SK-N-SH (cell line): ENCODE measurements around the gene TUBA4A.

Experiments
- EP300 ChIP-seq, 2 experiments: IDR thresholded peaks; 2 replicates each; pipeline versions ENCODE4 v1.4.0 to v1.6.1; 2012; ENCODE audit warnings: borderline replicate concordance in 1 of 2, low read depth in 1 of 2, low read length in 1 of 2
- NRF1 ChIP-seq: IDR thresholded peaks from 2 replicates; pipeline ENCODE4 v1.6.1; 2012; ENCODE audit warnings: low read depth, mild to moderate bottlenecking, low read length
- POLR2AphosphoS5 ChIP-seq: IDR thresholded peaks from 2 replicates; pipeline ENCODE4 v1.6.1; 2012; ENCODE audit warnings: low read depth, low read length
- SIN3A ChIP-seq: IDR thresholded peaks from 2 replicates; pipeline ENCODE4 v1.6.1; 2012; ENCODE audit warnings: low read depth, mild to moderate bottlenecking, low read length, moderate library complexity, borderline replicate concordance
- SMC3 ChIP-seq: IDR thresholded peaks from 2 replicates; pipeline ENCODE4 v1.6.1; 2012; ENCODE audit warnings: low read depth, low read length, improper control_type of control experiment
- TF ChIP-seq, protein P1 (sequence below): fragments of 200-600 bp; sonication (generic); IDR thresholded peaks from 2 replicates; pipeline ENCODE4 v1.6.1; 2017; ENCODE audit warnings: antibody characterized with exemption, mild to moderate bottlenecking, moderate library complexity

DNA sequence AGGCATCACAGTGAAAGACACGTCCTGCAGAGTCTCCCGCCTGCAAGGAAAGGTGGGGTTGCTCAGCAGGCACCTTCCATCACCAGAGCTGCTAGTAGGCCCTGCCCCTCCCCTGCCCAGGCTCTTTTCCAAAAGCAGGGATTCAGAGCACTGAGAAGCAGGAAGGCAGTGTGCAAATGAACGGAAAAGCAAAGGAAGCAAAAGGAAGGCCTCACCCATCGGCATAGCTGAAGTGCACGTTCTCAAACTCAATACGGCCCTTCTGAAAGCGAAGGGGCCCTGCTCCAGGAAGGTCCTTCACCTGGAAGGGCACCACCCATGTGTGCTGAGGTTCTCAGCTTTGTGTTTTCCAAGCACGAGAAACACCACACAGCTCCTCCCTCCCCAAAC, 40.7 kb downstream of the TUBA4A start:
- no peak for TF ChIP-seq POLR2AphosphoS5
- TF ChIP-seq, protein P1, sequence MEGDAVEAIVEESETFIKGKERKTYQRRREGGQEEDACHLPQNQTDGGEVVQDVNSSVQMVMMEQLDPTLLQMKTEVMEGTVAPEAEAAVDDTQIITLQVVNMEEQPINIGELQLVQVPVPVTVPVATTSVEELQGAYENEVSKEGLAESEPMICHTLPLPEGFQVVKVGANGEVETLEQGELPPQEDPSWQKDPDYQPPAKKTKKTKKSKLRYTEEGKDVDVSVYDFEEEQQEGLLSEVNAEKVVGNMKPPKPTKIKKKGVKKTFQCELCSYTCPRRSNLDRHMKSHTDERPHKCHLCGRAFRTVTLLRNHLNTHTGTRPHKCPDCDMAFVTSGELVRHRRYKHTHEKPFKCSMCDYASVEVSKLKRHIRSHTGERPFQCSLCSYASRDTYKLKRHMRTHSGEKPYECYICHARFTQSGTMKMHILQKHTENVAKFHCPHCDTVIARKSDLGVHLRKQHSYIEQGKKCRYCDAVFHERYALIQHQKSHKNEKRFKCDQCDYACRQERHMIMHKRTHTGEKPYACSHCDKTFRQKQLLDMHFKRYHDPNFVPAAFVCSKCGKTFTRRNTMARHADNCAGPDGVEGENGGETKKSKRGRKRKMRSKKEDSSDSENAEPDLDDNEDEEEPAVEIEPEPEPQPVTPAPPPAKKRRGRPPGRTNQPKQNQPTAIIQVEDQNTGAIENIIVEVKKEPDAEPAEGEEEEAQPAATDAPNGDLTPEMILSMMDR, result no peak
- TF ChIP-seq EP300 (IDR thresholded peaks at IDR 0.05; ENCODE audit: borderline replicate concordance in 1 of 2, low read depth in 1 of 2, low read length in 1 of 2), result no peak
- TF ChIP-seq NRF1, result no peak
- TF ChIP-seq SIN3A, result no peak
- no peak for TF ChIP-seq SMC3
